IMR-90 (cell line): ENCODE measurements around the gene MRPS31. TPM values are rescaled to one million over a fixed set of nuclear protein-coding genes. Genes with fewer than 3 reads are reported as not detected.

Experiments used
- ATAC-seq: fragments of 200-7000 bp; cut with Tn5 transposase; 2 replicates; pipeline ENCODE4 v1.9.1; 2020; ENCODE audit warnings: low read depth, mild to moderate bottlenecking, moderate library complexity
- BruUV-seq: library from RNA; stranded (reverse); fragments of 400-500 nt; replicated peaks from 2 replicates; lab custom pipeline; 2021; lab: Mats Ljungman, UMichigan
- CTCF ChIA-PET: fragments of 300-600 bp; formaldehyde crosslinking; extraction: SDS; loops from one replicate; lab custom pipeline; 2021; ENCODE audit warnings: antibody characterized with exemption; lab: Yijun Ruan, JAX
- POLR2A ChIA-PET: fragments of 300-600 bp; sonication (Branson Sonifier 250); formaldehyde crosslinking; loops from one replicate; lab custom pipeline; 2022; ENCODE audit warnings: antibody characterized with exemption; ENCODE audit not compliant: unreplicated experiment; lab: Charles Lee
- DNase-seq: peaks from one replicate; pipeline ENCODE4 v3.0.0; 2013
- H2AFZ ChIP-seq: replicated peaks from 2 replicates; pipeline ENCODE3; 2013; ENCODE audit warnings: low read length, mild to moderate bottlenecking; ENCODE audit not compliant: poor library complexity
- H2AK5ac ChIP-seq: 2 replicates; pipeline ENCODE4 v1.6.1; 2013; ENCODE audit warnings: low read depth, low read length, inconsistent platforms
- H2AK9ac ChIP-seq: replicated peaks from 2 replicates; pipeline ENCODE3; 2013; ENCODE audit warnings: mild to moderate bottlenecking, low read depth, low read length, moderate library complexity; ENCODE audit not compliant: poor library complexity
- H2BK120ac ChIP-seq: 2 replicates; pipeline ENCODE4 v1.6.1; 2013; ENCODE audit warnings: low read depth, low read length, inconsistent platforms
- H2BK15ac ChIP-seq: 3 replicates; pipeline ENCODE4 v1.6.1; 2013; ENCODE audit warnings: low read depth, low read length, inconsistent platforms
- H2BK20ac ChIP-seq: 2 replicates; pipeline ENCODE4 v1.6.1; 2013; ENCODE audit warnings: low read depth, mild to moderate bottlenecking, inconsistent platforms, low read length, moderate library complexity
- H2BK5ac ChIP-seq: 2 replicates; pipeline ENCODE4 v1.6.1; 2013; ENCODE audit warnings: mild to moderate bottlenecking, low read depth, low read length, inconsistent platforms; ENCODE audit not compliant: poor library complexity, severe bottlenecking
- H3K14ac ChIP-seq: replicated peaks from 2 replicates; pipeline ENCODE4 v1.6.1; 2013; ENCODE audit warnings: low read depth, low read length, inconsistent platforms
- H3K18ac ChIP-seq: 2 replicates; pipeline ENCODE4 v1.6.1; 2013; ENCODE audit warnings: low read depth, low read length, control low read depth
- H3K23ac ChIP-seq: 2 replicates; pipeline ENCODE4 v1.6.1; 2013; ENCODE audit warnings: low read depth, low read length, inconsistent platforms
- H3K27ac ChIP-seq: 2 replicates; pipeline ENCODE4 v1.5.1; 2013; ENCODE audit warnings: mild to moderate bottlenecking, control low read depth, low read length; ENCODE audit not compliant: insufficient read depth
- H3K27me3 ChIP-seq: 2 replicates; pipeline ENCODE4 v1.6.1; 2013; ENCODE audit warnings: low read length; ENCODE audit not compliant: control insufficient read depth, insufficient read depth
- H3K36me3 ChIP-seq: 2 replicates; pipeline ENCODE4 v1.6.1; 2013; ENCODE audit warnings: low read length, mixed read lengths; ENCODE audit not compliant: control insufficient read depth, insufficient read depth
- H3K4ac ChIP-seq: 2 replicates; pipeline ENCODE4 v1.6.1; 2013; ENCODE audit warnings: low read depth, low read length, inconsistent platforms
- H3K4me1 ChIP-seq: 2 replicates; pipeline ENCODE4 v1.6.1; 2013; ENCODE audit warnings: low read length, mixed read lengths; ENCODE audit not compliant: control insufficient read depth, insufficient read depth
- H3K4me2 ChIP-seq: 2 replicates; pipeline ENCODE4 v1.6.1; 2013; ENCODE audit warnings: low read depth, mild to moderate bottlenecking, control low read depth, low read length, moderate library complexity
- H3K4me3 ChIP-seq: 2 replicates; pipeline ENCODE4 v1.5.1; 2013; ENCODE audit warnings: low read depth, mild to moderate bottlenecking, control low read depth, low read length, moderate library complexity; ENCODE audit not compliant: insufficient read depth
- H3K56ac ChIP-seq: 2 replicates; pipeline ENCODE4 v1.6.1; 2013; ENCODE audit warnings: low read length, inconsistent platforms; ENCODE audit not compliant: insufficient read depth; ENCODE audit errors: extremely low read depth
- H3K79me1 ChIP-seq, 2 experiments: 2 replicates each; pipeline ENCODE4 v1.6.1; 2013; ENCODE audit warnings: low read length in 2 of 2, inconsistent platforms in 1 of 2, low read depth in 1 of 2
- H3K9ac ChIP-seq: 2 replicates; pipeline ENCODE4 v1.6.1; 2013; ENCODE audit warnings: low read depth, low read length, control low read depth
- H3K9me1 ChIP-seq: 2 replicates; pipeline ENCODE4 v1.6.1; 2013; ENCODE audit warnings: low read length, inconsistent platforms; ENCODE audit not compliant: insufficient read depth
- H3K9me3 ChIP-seq: 2 replicates; pipeline ENCODE4 v1.6.1; 2013; ENCODE audit warnings: low read length; ENCODE audit not compliant: control insufficient read depth, insufficient read depth
- H4K20me1 ChIP-seq: 2 replicates; pipeline ENCODE4 v1.6.1; 2013; ENCODE audit warnings: low read length, inconsistent platforms; ENCODE audit not compliant: insufficient read depth
- H4K5ac ChIP-seq: 2 replicates; pipeline ENCODE4 v1.6.1; 2013; ENCODE audit warnings: mild to moderate bottlenecking, low read depth, low read length, control low read depth
- H4K8ac ChIP-seq, 2 experiments: 2 replicates each; pipeline ENCODE4 v1.6.1; 2013; ENCODE audit warnings: low read depth in 2 of 2, low read length in 2 of 2, control low read depth in 1 of 2, inconsistent platforms in 1 of 2
- H4K91ac ChIP-seq: 2 replicates; pipeline ENCODE4 v1.6.1; 2013; ENCODE audit warnings: low read depth, low read length, inconsistent platforms; ENCODE audit not compliant: insufficient read depth
- CHD1 ChIP-seq: IDR thresholded peaks from 2 replicates; pipeline ENCODE4 v1.6.1; 2012; ENCODE audit warnings: low read depth, low read length, improper control_type of control experiment
- MAZ ChIP-seq: IDR thresholded peaks from 2 replicates; pipeline ENCODE4 v1.6.1; 2012; ENCODE audit warnings: low read depth, mild to moderate bottlenecking, low read length, improper control_type of control experiment, moderate library complexity, borderline replicate concordance
- NFE2L2 ChIP-seq: fragments of 150-350 bp; IDR thresholded peaks from 2 replicates; pipeline ENCODE4 v1.6.1; 2016; ENCODE audit warnings: low read depth, mild to moderate bottlenecking, low read length
- POLR2A ChIP-seq: IDR thresholded peaks from 2 replicates; pipeline ENCODE4 v1.6.1; 2012; ENCODE audit warnings: mild to moderate bottlenecking, low read depth, low read length
- RCOR1 ChIP-seq: IDR thresholded peaks from 2 replicates; pipeline ENCODE4 v1.6.1; 2012; ENCODE audit warnings: mild to moderate bottlenecking, low read length, improper control_type of control experiment; ENCODE audit not compliant: insufficient replicate concordance
- RFX5 ChIP-seq: IDR thresholded peaks from 2 replicates; pipeline ENCODE4 v1.8.0; 2012; ENCODE audit warnings: low read depth, mild to moderate bottlenecking, low read length, moderate library complexity
- SMC3 ChIP-seq: fragments of 150-350 bp; IDR thresholded peaks from 2 replicates; pipeline ENCODE4 v1.6.1; 2016; ENCODE audit warnings: low read depth, mild to moderate bottlenecking, antibody characterized with exemption, low read length, moderate library complexity
- USF2 ChIP-seq: fragments of 150-350 bp; IDR thresholded peaks from 2 replicates; pipeline ENCODE4 v1.6.1; 2017; ENCODE audit warnings: mild to moderate bottlenecking, antibody characterized with exemption, low read length, low read depth
- WGBS, 2 experiments: methylation state at CpG; one replicate each; pipeline versions ENCODE4 v1.1.5 to v1.1.7; 2013; ENCODE audit warnings: missing lambda C conversion rate in 2 of 2; ENCODE audit not compliant: insufficient read length in 1 of 2; ENCODE audit errors: extremely low coverage in 2 of 2; 5-methylcytosine and 5-hydroxymethylcytosine counted together
- dilution Hi-C: fragments of 300-500 bp; cut with HindIII; formaldehyde crosslinking; loops from one replicate; pipeline ENCODE4 v1.14.3; 2018; ENCODE audit warnings: low sequenced_read_pairs; ENCODE audit not compliant: unreplicated experiment
- in situ Hi-C: fragments of 300-500 bp; cut with MboI; formaldehyde crosslinking; loops from 3 replicates; pipeline ENCODE4 v1.14.3; 2019; ENCODE audit warnings: low sequenced_read_pairs, inconsistent platforms, mixed read lengths
- intact Hi-C: fragments of 100-400 bp; cut with micrococcal nuclease; formaldehyde crosslinking; loops from 2 replicates; pipeline ENCODE4 v1.10.0; 2022
- polyA plus RNA-seq, 3 experiments: library from polyadenylated mRNA; depleted of rRNA; stranded (reverse); fragments of >200 nt; gene quantifications; 2 replicates each; pipeline ENCODE4 v1.2.3, GENCODE V29; 2012; ENCODE audit warnings: low replicate concordance in 1 of 3
- total RNA-seq: library from RNA; depleted of rRNA; stranded (reverse); fragments of >200 nt; gene quantifications from 2 replicates; pipeline ENCODE4 v1.2.3, GENCODE V29; 2012

Gene MRPS31
- total and polyA plus RNA-seq, 2 of the 4 experiments (the other 2 are of a cell fraction), result 9.3 to 14.8 TPM

GRCh38 chr13:40762849-40763248, 8.1 kb downstream of the MRPS31 start:
- no peak overlapping the region for H2BK20ac ChIP-seq
- peaks cover 3% of the 10 kb centered on the region; the same call in 1 of the 2 replicates for H4K20me1 ChIP-seq
- no peak overlapping the region for H2BK5ac ChIP-seq
- no peak overlapping the region for H4K91ac ChIP-seq
- H3K4ac ChIP-seq, result no peak overlapping the region
- no peak overlapping the region for H4K5ac ChIP-seq
- no peak overlapping the region for H2BK120ac ChIP-seq
- H4K8ac ChIP-seq, result no peak overlapping the region
- H3K9ac ChIP-seq, result no peak overlapping the region
- H3K27ac ChIP-seq, result no peak overlapping the region
- H2BK15ac ChIP-seq, result no peak overlapping the region
- no peaks in the 10 kb centered on the region for H3K27me3 ChIP-seq
- H2AK9ac ChIP-seq, result no peak overlapping the region
- H3K9me1 ChIP-seq, result 0 out of 2 replicates have a peak, but pooled peaks cover 3% of the 10 kb centered on the region
- H3K4me1 ChIP-seq, result peaks cover 9% of the 10 kb centered on the region
- dilution Hi-C loops (no loop called here), intact Hi-C loops (no loop called here), in situ Hi-C loops (no loop called here)
- no peak overlapping the region for H2AFZ ChIP-seq
- no TSS peak for BruUV-seq
- H3K23ac ChIP-seq, result no peak overlapping the region
- H3K56ac ChIP-seq, result no peak overlapping the region
- POLR2A ChIA-PET, result interaction anchor here (0.6 kb wide), 1 partner anchor 150 kb away, joined by 4 read pairs; no protein-coding TSS in a partner anchor
- H3K9me3 ChIP-seq, result no peaks in the 10 kb centered on the region
- peaks cover 4% of the 10 kb centered on the region for H3K36me3 ChIP-seq
- H3K79me1 ChIP-seq, result peaks cover 7 to 11% of the 10 kb centered on the region in 2 experiments; a peak in 3 of 4 replicates
- DNase-seq (peak; percentile 65), ATAC-seq (peak; percentile 51)
- no peak overlapping the region for H3K4me3 ChIP-seq
- H3K4me2 ChIP-seq, result no peak overlapping the region; the same call in 1 of the 2 replicates
- no CpG with 5 or more reads among the region's 1 CpG for WGBS, 2 experiments
- CTCF ChIA-PET, result no interaction called here
- no peak overlapping the region for H3K18ac ChIP-seq
- no peak for TF ChIP-seq RCOR1
- no peak for TF ChIP-seq POLR2A
- TF ChIP-seq SMC3, result no peak
- TF ChIP-seq USF2, result no peak
- TF ChIP-seq CHD1, result no peak
- TF ChIP-seq RFX5, result no peak
- no peak for TF ChIP-seq NFE2L2
- no peak for TF ChIP-seq MAZ
- no peak overlapping the region for H3K14ac ChIP-seq
- no peak overlapping the region for H2AK5ac ChIP-seq
